H1 (cell line): ENCODE results near the gene NOX5. TPM values are rescaled to one million over a fixed set of nuclear protein-coding genes. Genes with fewer than 3 reads are reported as not detected.
A peak's percentile ranks its signal among the peaks of the same experiment; 100 is the strongest.

Source experiments
- CTCF ChIA-PET: fragments of 300-600 bp; sonication (Branson Sonifier 250); formaldehyde crosslinking; loops from one replicate; lab custom pipeline; 2021; ENCODE audit not compliant: partially characterized antibody; lab: Charles Lee
- POLR2A ChIA-PET: fragments of 300-600 bp; sonication (Branson Sonifier 250); formaldehyde crosslinking; loops from one replicate; lab custom pipeline; 2021; ENCODE audit warnings: inconsistent platforms; ENCODE audit not compliant: partially characterized antibody; lab: Charles Lee
- DNase-seq, 2 experiments: peaks; one replicate each; pipeline versions ENCODE4 v3.0.0 to v3.0.0-alpha.2; 2010 to 2022; ENCODE audit warnings: low spot score in 2 of 2, low read depth in 1 of 2, mixed read lengths in 1 of 2
- FAIRE-seq: peaks from 2 replicates; lab custom pipeline; 2011; peaks lifted over from hg19 to GRCh38; lab: Jason Lieb, UNC
- H2AFZ ChIP-seq: 2 replicates; pipeline ENCODE4 v1.8.1; 2012; ENCODE audit warnings: low read length, inconsistent platforms
- H2AK5ac ChIP-seq: 2 replicates; pipeline ENCODE4 v1.6.1; 2013; ENCODE audit warnings: low read depth, low read length
- H2BK120ac ChIP-seq: replicated peaks from 2 replicates; pipeline ENCODE3; 2013; ENCODE audit warnings: low read depth, low read length, inconsistent platforms
- H2BK12ac ChIP-seq: 2 replicates; pipeline ENCODE4 v1.6.1; 2013; ENCODE audit warnings: low read depth, low read length
- H2BK15ac ChIP-seq: 2 replicates; pipeline ENCODE4 v1.6.1; 2013; ENCODE audit warnings: low read length
- H2BK20ac ChIP-seq: 2 replicates; pipeline ENCODE4 v1.6.1; 2013; ENCODE audit warnings: low read length
- H2BK5ac ChIP-seq: 2 replicates; pipeline ENCODE4 v1.6.1; 2013; ENCODE audit warnings: low read depth, low read length
- H3K14ac ChIP-seq: 2 replicates; pipeline ENCODE4 v1.6.1; 2013; ENCODE audit warnings: inconsistent platforms; ENCODE audit not compliant: insufficient read length
- H3K18ac ChIP-seq: 2 replicates; pipeline ENCODE4 v1.6.1; 2013; ENCODE audit warnings: low read length; ENCODE audit errors: extremely low read depth
- H3K23ac ChIP-seq: 2 replicates; pipeline ENCODE4 v1.6.1; 2013; ENCODE audit warnings: inconsistent platforms; ENCODE audit not compliant: insufficient read length
- H3K23me2 ChIP-seq: 2 replicates; pipeline ENCODE4 v1.6.1; 2013; ENCODE audit warnings: low read depth, low read length
- H3K27ac ChIP-seq: 2 replicates; pipeline ENCODE4 v1.6.1; 2011; ENCODE audit warnings: low read depth, low read length, inconsistent platforms
- H3K27me3 ChIP-seq, 4 experiments: replicated peaks in 1 of 4; 1 replicate in 1 of 4; 2 replicates in 3 of 4; pipeline versions ENCODE4 v1.6.1 to v1.8.1; 2011 to 2013; ENCODE audit warnings: low read length in 3 of 4, mild to moderate bottlenecking in 3 of 4, inconsistent platforms in 2 of 4, mixed read lengths in 2 of 4, moderate library complexity in 1 of 4; ENCODE audit not compliant: control insufficient read depth in 3 of 4, insufficient read depth in 3 of 4; ENCODE audit errors: extremely low read depth in 1 of 4
- H3K36me3 ChIP-seq, 4 experiments: 2 replicates each; pipeline versions ENCODE4 v1.6.1 to v1.8.1; 2011 to 2013; ENCODE audit warnings: mild to moderate bottlenecking in 4 of 4, low read length in 3 of 4, moderate library complexity in 2 of 4, control low read depth in 1 of 4, inconsistent platforms in 1 of 4; ENCODE audit not compliant: insufficient read depth in 4 of 4, control insufficient read depth in 2 of 4
- H3K4ac ChIP-seq: replicated peaks from 2 replicates; pipeline ENCODE3; 2013; ENCODE audit warnings: low read length, low read depth, mixed read lengths, inconsistent platforms; ENCODE audit not compliant: insufficient read length
- H3K4me1 ChIP-seq, 4 experiments: replicated peaks in 1 of 4; 1 replicate in 1 of 4; 2 replicates in 3 of 4; pipeline versions ENCODE4 v1.6.1 to v1.8.1; 2011 to 2013; ENCODE audit warnings: low read length in 3 of 4, inconsistent platforms in 2 of 4, mixed read lengths in 1 of 4; ENCODE audit not compliant: insufficient read depth in 4 of 4, control insufficient read depth in 3 of 4
- H3K4me2 ChIP-seq, 2 experiments: 2 replicates each; pipeline versions ENCODE4 v1.6.1 to v1.8.1; 2011 to 2013; ENCODE audit warnings: low read depth in 2 of 2, low read length in 2 of 2, control low read depth in 1 of 2, inconsistent platforms in 1 of 2, mild to moderate bottlenecking in 1 of 2; ENCODE audit not compliant: insufficient read depth in 1 of 2
- H3K4me3 ChIP-seq, 4 experiments: fragments of 200-600, 300-600 bp in 1 of 4; sonication (generic), shearing (Covaris generic), sonication (Bioruptor Twin) in 1 of 4; 2 replicates each; pipeline versions ENCODE4 v1.5.1 to v1.8.1; 2011 to 2016; ENCODE audit warnings: low read length in 4 of 4, low read depth in 3 of 4, control low read depth in 2 of 4, inconsistent platforms in 2 of 4, mild to moderate bottlenecking in 2 of 4, mixed read lengths in 1 of 4, moderate library complexity in 1 of 4; ENCODE audit not compliant: insufficient read depth in 2 of 4; ENCODE audit errors: extremely low read depth in 1 of 4
- H3K56ac ChIP-seq: replicated peaks from 2 replicates; pipeline ENCODE3; 2013; ENCODE audit warnings: low read depth, mild to moderate bottlenecking, mixed read lengths, low read length, inconsistent platforms; ENCODE audit not compliant: insufficient read length
- H3K79me1 ChIP-seq: 2 replicates; pipeline ENCODE4 v1.6.1; 2013; ENCODE audit warnings: low read depth, low read length, control low read depth
- H3K79me2 ChIP-seq, 2 experiments: 2 replicates each; pipeline versions ENCODE4 v1.6.1 to v1.8.1; 2012 to 2013; ENCODE audit warnings: low read length in 2 of 2, mild to moderate bottlenecking in 2 of 2, inconsistent platforms in 1 of 2; ENCODE audit not compliant: insufficient read depth in 2 of 2, control insufficient read depth in 1 of 2
- H3K9ac ChIP-seq, 4 experiments: replicated peaks in 1 of 4; 1 replicate in 1 of 4; 2 replicates in 3 of 4; pipeline versions ENCODE4 v1.6.1 to v1.8.1; 2011 to 2013; ENCODE audit warnings: low read depth in 3 of 4, low read length in 3 of 4, control low read depth in 2 of 4, mild to moderate bottlenecking in 2 of 4, moderate library complexity in 2 of 4, inconsistent platforms in 1 of 4; ENCODE audit errors: extremely low read depth in 1 of 4
- H3K9me3 ChIP-seq, 2 experiments: 2 replicates each; pipeline versions ENCODE4 v1.6.1 to v1.8.1; 2012 to 2013; ENCODE audit warnings: mild to moderate bottlenecking in 2 of 2, moderate library complexity in 2 of 2, control low read depth in 1 of 2, inconsistent platforms in 1 of 2, low read depth in 1 of 2, low read length in 1 of 2, mixed read lengths in 1 of 2; ENCODE audit not compliant: insufficient read depth in 2 of 2
- H4K20me1 ChIP-seq, 2 experiments: replicated peaks in 1 of 2; 2 replicates each; pipeline versions ENCODE3 to v1.8.1; 2011 to 2013; ENCODE audit warnings: inconsistent platforms in 2 of 2, low read length in 2 of 2, mild to moderate bottlenecking in 1 of 2; ENCODE audit not compliant: insufficient read depth in 2 of 2, control insufficient read depth in 1 of 2
- H4K5ac ChIP-seq: 2 replicates; pipeline ENCODE4 v1.6.1; 2013; ENCODE audit warnings: low read length, low read depth, mixed read lengths, inconsistent platforms; ENCODE audit not compliant: insufficient read length
- H4K8ac ChIP-seq: 2 replicates; pipeline ENCODE4 v1.8.0; 2013; ENCODE audit warnings: mild to moderate bottlenecking, moderate library complexity, low read length, inconsistent platforms; ENCODE audit not compliant: insufficient read depth; ENCODE audit errors: extremely low read depth
- H4K91ac ChIP-seq: replicated peaks from 2 replicates; pipeline ENCODE3; 2013; ENCODE audit warnings: low read length, mixed read lengths, inconsistent platforms; ENCODE audit not compliant: insufficient read length
- ATF3 ChIP-seq: IDR thresholded peaks from 2 replicates; pipeline ENCODE4 v1.6.1; 2011; ENCODE audit warnings: low read depth, mild to moderate bottlenecking, low read length; ENCODE audit not compliant: insufficient read depth
- CBX8 ChIP-seq: fragments of 300-800, 300-1000 bp; sonication (generic); IDR thresholded peaks from 2 replicates; pipeline ENCODE4 v1.7.1; 2016; ENCODE audit warnings: low read depth, low read length, borderline replicate concordance
- KDM1A ChIP-seq: fragments of 200-600, 300-600 bp; sonication (generic); IDR thresholded peaks from 2 replicates; pipeline ENCODE4 v1.7.1; 2016; ENCODE audit warnings: mild to moderate bottlenecking, low read length, borderline replicate concordance
- RNF2 ChIP-seq: fragments of 200-900, 300-1000 bp; sonication (generic); IDR thresholded peaks from 2 replicates; pipeline ENCODE4 v1.7.1; 2016; ENCODE audit warnings: borderline replicate concordance, low read depth, mild to moderate bottlenecking, antibody characterized with exemption, low read length; ENCODE audit not compliant: poor library complexity, severe bottlenecking; ENCODE audit errors: missing control alignments
- TAF1 ChIP-seq: IDR thresholded peaks from 2 replicates; pipeline ENCODE4 v1.6.1; 2011; ENCODE audit warnings: mild to moderate bottlenecking, low read depth, low read length
- WGBS, 2 experiments: shearing (Covaris generic) in 1 of 2; methylation state at CpG; one replicate each; pipeline versions ENCODE4 v1.1.6 to v1.1.7; 2013 to 2015; ENCODE audit warnings: low lambda C conversion rate in 2 of 2, mixed read lengths in 2 of 2, inconsistent platforms in 1 of 2, low coverage in 1 of 2, missing lambda C conversion rate in 1 of 2; ENCODE audit not compliant: insufficient replicate concordance in 2 of 2, insufficient coverage in 1 of 2, insufficient read length in 1 of 2; ENCODE audit errors: extremely low coverage in 1 of 2, missing lambda C conversion rate in 1 of 2; 5-methylcytosine and 5-hydroxymethylcytosine counted together
- polyA plus RNA-seq, 7 experiments: library from polyadenylated mRNA; depleted of rRNA in 3 of 7; stranded (reverse) in 5 of 7; unstranded in 2 of 7; fragments of >200 nt in 5 of 7; fragments of 200-250 nt in 2 of 7; gene quantifications; 1 replicate in 5 of 7; 2 replicates in 1 of 7; 4 replicates in 1 of 7; pipeline versions ENCODE4 v1.2.1 to v1.2.3, GENCODE V29; 2011 to 2013; ENCODE audit warnings: missing spikeins in 2 of 7, mixed read lengths in 2 of 7
- total RNA-seq: library from RNA; stranded (reverse); fragmentation: NEBNext Ultra II Directional; extraction: Animal tissue kit (Norgen Biotek cat#: 25700); gene quantifications from 2 replicates; pipeline ENCODE4 v1.2.1, GENCODE V29; 2021

NOX5 gene
- total and polyA plus RNA-seq, 2 of the 8 experiments (the other 6 are each of a cell fraction or from before 2014, with no cell fraction given): under 0.01 TPM; not detected in 1

- no peak overlapping the region for H3K56ac ChIP-seq
- H3K27ac ChIP-seq: no peak overlapping the region
- no peaks in the 10 kb centered on the region for H3K79me1 ChIP-seq
- H3K27me3 ChIP-seq: no peaks in the 10 kb centered on the region
- no peak overlapping the region for H3K9ac ChIP-seq
- no peak for TF ChIP-seq CBX8
- no peak for TF ChIP-seq ATF3
- no peak for TF ChIP-seq TAF1
- no peak for TF ChIP-seq RNF2
- TF ChIP-seq KDM1A: no peak
- H3K4me1 ChIP-seq: peaks cover 26 to 53% (median 41%) of the 10 kb centered on the region in 4 experiments
- no peak overlapping the region for H2BK15ac ChIP-seq
- peak overlapping the region; percentile 34 for H4K5ac ChIP-seq
- WGBS, 2 experiments: 62% methylated on average over 4 of the region's 4 CpGs; no CpG with 5 or more reads in 1 of the 2 experiments
- H4K8ac ChIP-seq: no peak overlapping the region
- no peaks in the 10 kb centered on the region for H3K36me3 ChIP-seq
- DNase-seq (no peak), FAIRE-seq (peak; percentile 7)
- POLR2A ChIA-PET: interaction anchor here (0.7 kb wide), 1 partner anchor 299 kb away, joined by 3 read pairs; no protein-coding TSS in a partner anchor
- peak overlapping the region; percentile 68; the same call in 1 of the 2 replicates for H2BK12ac ChIP-seq
- no peak overlapping the region; a peak in 1 of 8 replicates for H3K4me3 ChIP-seq
- H2BK5ac ChIP-seq: no peak overlapping the region
- H3K9me3 ChIP-seq: no peaks in the 10 kb centered on the region
- H3K4ac ChIP-seq: no peak overlapping the region
- H2BK120ac ChIP-seq: no peak overlapping the region
- peaks cover 10% of the 10 kb centered on the region; the same call in 1 of the 2 replicates for H3K23me2 ChIP-seq
- H2AFZ ChIP-seq: no peak overlapping the region
- CTCF ChIA-PET: interaction anchor here (0.8 to 1.5 kb wide), 4 partner anchors 13 to 25 kb away, joined by 3 to 4 read pairs (median 4); no protein-coding TSS in a partner anchor
- no peak overlapping the region; a peak in 1 of 4 replicates for H3K4me2 ChIP-seq
- no peak overlapping the region for H2AK5ac ChIP-seq
- H3K23ac ChIP-seq: no peak overlapping the region
- peak overlapping the region; percentile 20; the same call in 1 of the 2 replicates for H3K18ac ChIP-seq
- H3K79me2 ChIP-seq: no peaks in the 10 kb centered on the region
- no peak overlapping the region for H3K14ac ChIP-seq
- no peaks in the 10 kb centered on the region for H4K20me1 ChIP-seq
- H2BK20ac ChIP-seq: no peak overlapping the region; the same call in 1 of the 2 replicates
- peak overlapping the region; percentile 5 for H4K91ac ChIP-seq
These were observed 78.6 kb downstream of the NOX5 start for GRCh38 chr15:69093127-69093526.
